GM21360 (cell line): ENCODE data around the gene GALNT5.
A peak's percentile ranks its signal among the peaks of the same experiment; 100 is the strongest.

Source experiments
- ATAC-seq: cut with Tn5 transposase; IDR thresholded peaks from one replicate; pipeline ENCODE4 v1.9.1; 2021; ENCODE audit warnings: mild to moderate bottlenecking, moderate library complexity; ENCODE audit not compliant: unreplicated experiment

The GALNT5 gene

GRCh38 chr2:157283468-157283867, 26.0 kb downstream of the GALNT5 start:
- no peak for ATAC-seq

DNA sequence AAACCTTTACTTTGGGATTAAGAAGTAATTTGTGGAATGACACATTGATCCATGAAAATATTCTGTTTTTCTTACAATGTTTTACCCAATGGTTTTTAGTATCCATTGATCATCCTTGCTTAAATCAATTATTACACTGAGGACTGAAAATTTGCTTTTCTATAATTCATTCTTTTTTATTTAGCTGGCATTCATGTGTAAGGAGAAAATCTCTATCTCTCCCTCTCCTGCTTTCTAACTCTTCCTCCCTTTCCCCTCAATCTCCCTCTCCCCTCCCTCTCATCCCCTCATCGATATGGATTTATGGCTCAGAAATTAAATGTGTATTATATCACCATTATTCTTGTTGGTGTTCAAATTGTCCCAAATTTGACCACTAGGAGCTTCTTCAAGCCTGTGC, 29.7 kb downstream of the GALNT5 start:
- no peak for ATAC-seq

DNA sequence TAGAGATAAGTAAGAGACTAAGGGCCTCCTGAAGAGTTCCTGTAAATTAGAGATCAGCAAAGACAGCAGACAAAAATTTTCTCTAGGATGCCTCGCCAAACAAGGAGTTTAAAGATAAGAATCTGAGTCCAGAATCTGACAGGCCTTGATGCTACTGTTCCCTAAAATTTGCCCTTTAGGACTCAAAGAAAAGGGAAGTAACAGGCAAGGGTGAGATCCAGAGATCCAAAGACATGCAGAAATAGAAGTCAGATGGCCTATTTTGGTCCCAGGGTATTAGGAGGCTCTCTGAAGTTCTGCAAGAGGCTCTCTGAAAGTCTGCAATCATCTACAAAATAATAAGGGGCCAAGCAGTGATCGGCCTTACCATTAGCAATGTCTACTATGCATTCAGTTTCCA, 33.0 kb downstream of the GALNT5 start:
- no peak for ATAC-seq

DNA sequence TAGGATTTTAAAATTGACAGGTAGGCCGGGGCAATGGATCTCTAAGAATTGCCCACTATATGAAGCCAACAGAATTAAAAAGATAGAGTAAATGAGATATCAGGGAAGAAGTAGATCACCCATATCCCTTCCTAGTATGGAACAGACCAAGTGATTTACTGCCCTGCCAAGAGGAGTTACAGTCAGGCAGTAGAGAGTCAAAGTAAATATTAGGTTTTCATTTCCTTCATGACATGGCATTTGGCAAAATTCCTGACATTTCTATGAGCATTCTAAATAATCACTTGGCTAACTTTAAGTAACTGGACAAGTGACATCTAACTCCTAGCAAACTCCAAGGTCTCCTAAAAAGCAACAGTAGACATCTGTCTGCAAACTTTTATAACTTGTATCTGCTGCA, 33.5 kb downstream of the GALNT5 start:
- no peak for ATAC-seq

DNA sequence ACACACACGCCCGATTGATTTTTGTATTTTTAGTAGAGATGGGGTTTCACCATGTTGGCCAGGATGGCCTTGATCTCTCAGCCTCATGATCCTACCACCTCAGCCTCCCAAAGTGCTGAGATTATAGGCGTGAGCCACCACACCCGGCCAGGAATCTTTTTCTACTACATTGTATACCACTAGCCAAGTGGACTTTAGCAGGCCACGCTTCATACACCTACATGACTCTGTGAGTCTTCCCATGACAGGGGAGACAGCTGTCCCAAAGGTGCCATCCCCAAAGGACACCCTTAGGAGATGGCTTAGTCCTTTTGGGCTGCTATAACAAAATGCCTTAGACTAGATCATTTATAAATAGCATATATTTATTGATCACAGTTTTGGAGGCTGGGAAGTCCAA, 35.3 kb downstream of the GALNT5 start:
- no peak for ATAC-seq

DNA sequence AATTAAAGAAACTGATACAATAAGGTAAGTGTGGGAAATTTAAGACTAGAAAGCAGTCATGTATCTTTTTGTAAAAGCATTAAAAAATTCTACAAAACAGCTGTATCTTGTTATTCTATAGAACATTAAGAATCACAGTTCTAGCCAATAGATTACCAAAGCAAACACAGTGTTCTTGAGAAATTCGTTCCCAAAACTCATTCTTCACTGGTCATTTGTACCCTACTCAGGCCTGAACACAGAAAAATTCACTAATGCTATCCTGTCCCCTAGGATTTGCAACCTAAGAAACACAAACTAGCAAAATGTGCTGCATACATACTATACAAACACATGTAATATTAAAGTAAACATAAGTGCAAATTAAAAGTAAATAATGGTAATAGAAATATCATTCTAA, 39.0 kb downstream of the GALNT5 start:
- no peak for ATAC-seq

GRCh38 chr2:157296958-157297357, 39.5 kb downstream of the GALNT5 start:
- ATAC-seq, result no peak

DNA sequence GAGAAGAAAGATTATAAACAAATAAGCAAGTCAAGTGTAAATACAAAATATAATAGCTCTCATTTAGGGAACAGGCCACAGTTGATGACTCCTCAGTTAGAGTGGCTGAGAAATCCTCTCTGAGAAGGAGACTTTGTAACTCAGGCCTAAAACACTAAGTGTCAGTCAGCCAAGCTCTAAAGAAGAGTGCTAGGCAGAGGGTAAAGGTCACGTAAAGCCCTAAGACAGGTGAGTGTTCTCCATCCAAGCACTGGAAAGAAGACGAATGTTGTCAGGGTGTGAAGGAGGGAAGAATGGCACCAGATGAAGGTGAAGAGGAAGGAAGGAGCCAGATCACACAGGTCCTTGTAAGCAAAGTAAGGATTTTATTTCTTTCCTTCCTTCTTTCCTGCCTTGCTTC, 43.8 kb downstream of the GALNT5 start:
- no peak for ATAC-seq

DNA sequence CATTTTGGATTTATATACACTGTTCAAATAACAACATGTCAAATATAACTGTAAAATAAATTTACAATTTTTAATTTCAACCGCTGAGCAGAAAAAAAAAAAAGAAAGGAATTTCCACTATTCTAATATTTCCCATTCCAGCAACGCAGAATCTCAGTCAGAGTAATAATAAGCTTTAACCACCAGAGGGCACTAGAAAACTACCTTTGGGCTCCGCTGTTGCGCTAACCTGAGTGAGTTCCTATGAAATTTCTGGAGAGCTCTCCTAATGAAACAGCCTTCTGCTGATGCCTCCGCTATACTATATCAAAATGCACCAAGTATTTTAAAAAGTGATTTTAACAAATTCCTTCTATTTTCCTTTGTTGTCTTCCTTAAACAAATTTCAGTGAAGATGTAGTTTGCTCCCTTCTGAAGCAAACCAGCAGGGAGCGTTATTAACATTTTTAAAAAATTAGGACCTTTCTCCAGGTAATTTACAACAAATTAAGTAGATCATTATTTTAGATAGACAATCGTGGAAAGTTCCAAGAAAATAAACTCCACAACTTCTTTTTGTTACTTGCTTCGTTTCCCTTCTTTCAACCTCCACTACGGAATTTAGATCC, 45.1 kb downstream of the GALNT5 start:
- ATAC-seq, result no peak

- no peak for ATAC-seq
Observed at GRCh38 chr2:157303612-157304011, 46.1 kb downstream of the GALNT5 start.

DNA sequence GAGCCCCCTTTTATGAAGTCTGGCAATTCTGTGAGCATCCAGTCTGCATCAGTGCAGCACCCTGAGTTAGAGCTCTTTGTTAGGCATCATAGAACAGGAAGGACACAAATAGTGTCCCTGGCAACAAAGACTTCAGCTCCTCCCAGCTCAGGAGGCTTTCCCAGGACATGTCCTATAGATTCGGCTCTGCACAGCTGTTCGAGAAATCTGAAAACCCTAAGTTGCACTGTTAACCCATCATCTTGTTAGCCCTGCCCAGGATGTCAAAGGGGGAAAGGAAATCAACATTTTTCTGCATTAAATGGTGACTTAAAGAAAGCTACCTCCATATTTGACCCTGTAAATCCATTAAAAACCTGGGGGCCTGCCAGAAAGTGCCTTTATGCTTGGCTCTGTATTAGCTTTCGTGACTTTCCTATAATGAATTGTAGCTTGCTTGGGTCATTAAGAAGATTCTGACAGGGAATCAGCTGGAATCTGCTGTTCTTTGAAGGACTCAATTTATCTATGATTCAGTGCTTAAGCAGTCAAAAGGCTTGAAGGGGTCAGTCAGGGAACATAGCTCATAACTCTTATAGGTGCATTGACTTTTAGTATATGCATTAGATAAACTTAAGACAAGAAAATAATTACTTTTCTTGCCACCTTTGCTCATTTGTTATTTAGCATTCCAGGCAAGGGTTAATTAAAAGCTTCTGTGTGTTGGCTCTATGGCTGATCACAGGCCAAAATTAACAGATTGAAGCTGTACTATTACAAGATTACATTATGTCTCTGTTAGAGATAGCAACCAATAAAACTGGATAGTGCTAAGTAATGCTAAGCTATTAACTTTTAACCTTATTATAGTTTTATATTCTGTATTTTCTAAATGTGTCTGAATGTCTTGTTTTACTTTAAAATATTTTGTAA, 47.6 kb downstream of the GALNT5 start:
- no peak for ATAC-seq

- no peak for ATAC-seq
Observed at GRCh38 chr2:157305723-157306110, 48.2 kb downstream of the GALNT5 start.

- no peak for ATAC-seq
Observed at GRCh38 chr2:157307021-157307420, 49.5 kb downstream of the GALNT5 start.

DNA sequence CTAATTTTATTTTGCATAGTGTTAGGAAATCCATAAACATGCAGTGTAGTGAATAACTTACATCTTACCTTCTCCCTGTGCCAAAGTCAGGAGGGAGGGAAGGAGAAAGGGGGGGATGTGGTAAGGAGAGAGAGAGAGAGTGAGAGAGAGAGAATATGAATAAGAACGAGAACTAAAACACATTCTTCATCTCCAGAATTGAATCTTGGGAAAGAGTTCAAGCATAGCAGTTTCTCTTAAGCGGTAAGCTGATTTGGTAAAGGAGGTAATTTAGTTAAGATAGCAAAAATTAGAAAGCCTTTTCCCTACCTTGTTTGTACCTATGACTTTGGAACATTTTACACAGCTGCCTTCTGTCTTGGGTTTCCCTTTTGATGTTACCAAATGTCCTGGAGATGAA, 52.4 kb downstream of the GALNT5 start:
- ATAC-seq, result no peak

- no peak for ATAC-seq
Observed at GRCh38 chr2:157311706-157312105, 54.2 kb downstream of the GALNT5 start.

DNA sequence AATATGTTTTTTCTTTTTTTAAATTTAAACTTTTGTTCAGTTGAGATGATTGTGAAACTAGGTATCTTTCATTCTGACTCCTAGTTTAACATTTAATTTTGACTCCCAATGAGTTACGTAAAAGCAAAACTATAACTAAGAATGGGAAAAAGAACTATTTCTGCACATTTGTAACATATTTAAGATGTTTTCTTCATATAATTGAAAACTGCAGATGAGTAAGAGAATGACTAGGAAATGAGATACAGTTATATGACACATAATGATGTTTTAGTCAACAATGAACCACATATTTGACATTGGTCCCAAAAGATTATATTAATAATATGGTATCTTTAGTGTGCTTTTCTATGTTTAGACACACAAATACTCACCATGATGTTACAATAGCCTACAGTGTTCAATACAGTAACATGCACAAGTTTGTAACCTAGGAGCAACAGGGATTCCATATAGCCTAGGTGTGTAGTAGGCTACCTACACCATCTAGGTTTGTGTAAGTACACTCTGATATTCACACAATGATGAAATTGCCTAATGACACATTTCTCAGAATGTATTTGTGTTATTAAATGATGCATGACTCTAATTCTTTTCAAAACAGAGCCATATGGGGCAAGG, 55.5 kb downstream of the GALNT5 start:
- ATAC-seq, result peak; percentile 40

GRCh38 chr2:157315901-157316300, 58.4 kb downstream of the GALNT5 start:
- ATAC-seq, result no peak

DNA sequence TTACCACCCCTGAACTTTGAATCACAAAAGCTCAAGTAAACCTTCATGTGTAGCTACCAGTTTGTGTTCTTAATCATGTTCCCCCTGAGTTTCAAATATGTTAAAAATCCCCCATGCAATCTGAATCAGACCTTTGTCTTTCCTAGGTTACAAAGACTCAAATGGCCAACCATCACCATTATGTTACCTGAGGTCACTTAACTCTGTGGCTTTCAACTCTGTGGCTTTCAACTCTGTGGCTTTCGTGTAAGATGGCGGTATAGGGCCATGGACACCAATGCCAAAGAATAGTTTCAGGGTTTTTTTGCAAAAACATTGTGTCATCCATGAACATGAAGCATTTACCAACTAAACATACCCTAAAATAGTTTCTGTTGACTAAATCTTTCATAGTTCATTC, 61.4 kb downstream of the GALNT5 start:
- no peak for ATAC-seq

DNA sequence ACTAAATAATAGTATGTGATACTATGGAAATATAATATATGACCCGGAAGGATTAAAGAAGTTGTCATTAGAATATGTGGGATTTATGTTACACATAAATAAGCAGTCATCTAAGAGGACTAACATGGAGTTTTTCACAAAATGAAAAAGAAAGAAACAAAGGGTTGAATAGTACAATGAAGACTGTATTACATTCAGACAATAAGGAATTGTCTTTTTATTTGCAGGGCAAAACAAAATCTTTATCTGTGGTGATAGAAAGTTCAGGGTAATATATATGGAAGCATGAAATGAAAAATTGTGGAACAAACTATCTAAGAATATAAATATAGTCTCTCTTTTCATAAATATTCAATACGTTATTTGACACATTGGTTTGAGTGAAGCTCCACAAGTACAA, 62.3 kb downstream of the GALNT5 start:
- ATAC-seq, result no peak

- no peak for ATAC-seq
Observed at GRCh38 chr2:157320409-157320808, 62.9 kb downstream of the GALNT5 start.

DNA sequence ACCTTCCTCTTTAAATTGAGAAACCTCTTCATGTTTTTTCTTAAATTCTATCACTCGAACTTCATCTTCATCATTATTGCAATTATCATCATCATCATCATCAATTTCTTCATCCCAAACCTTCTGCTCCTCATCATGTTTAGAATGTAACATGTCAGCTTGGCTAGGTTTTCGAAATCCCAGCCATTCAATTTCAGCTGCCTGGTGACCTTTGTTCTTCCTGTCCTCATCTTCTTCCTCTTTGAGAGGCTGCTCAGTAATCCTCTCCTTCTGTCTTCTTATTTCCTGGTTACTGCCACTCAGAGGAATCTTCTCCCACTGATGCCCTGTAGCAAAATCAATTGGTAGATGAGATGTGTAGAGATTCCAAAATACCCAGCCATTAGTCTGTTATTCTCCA, 64.0 kb downstream of the GALNT5 start:
- ATAC-seq, result no peak

GRCh38 chr2:157322432-157322831, 64.9 kb downstream of the GALNT5 start:
- ATAC-seq, result no peak
